ENCODE results near the gene ADGRV1.

The ADGRV1 gene

DNA sequence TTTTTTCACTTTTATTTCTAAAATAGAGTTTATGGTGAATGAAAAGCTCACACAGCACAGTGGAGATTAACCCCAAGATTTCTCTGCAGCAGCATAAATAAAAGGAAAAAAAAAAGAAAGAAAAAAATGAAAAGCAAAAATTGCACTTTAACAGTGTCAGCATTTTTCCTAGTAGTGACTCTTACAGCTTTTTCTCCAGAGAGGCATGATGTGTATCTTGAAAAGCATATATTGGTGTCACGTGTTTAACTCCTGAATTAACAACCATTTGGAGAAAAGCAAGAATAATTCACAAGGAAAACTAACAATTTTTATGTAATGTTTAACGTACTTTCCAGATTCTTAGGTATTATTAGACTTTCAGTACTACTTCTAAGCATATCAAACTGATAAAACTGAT is 67.9 kb downstream of the ADGRV1 start:
- TF ChIP-seq, protein P1, sequence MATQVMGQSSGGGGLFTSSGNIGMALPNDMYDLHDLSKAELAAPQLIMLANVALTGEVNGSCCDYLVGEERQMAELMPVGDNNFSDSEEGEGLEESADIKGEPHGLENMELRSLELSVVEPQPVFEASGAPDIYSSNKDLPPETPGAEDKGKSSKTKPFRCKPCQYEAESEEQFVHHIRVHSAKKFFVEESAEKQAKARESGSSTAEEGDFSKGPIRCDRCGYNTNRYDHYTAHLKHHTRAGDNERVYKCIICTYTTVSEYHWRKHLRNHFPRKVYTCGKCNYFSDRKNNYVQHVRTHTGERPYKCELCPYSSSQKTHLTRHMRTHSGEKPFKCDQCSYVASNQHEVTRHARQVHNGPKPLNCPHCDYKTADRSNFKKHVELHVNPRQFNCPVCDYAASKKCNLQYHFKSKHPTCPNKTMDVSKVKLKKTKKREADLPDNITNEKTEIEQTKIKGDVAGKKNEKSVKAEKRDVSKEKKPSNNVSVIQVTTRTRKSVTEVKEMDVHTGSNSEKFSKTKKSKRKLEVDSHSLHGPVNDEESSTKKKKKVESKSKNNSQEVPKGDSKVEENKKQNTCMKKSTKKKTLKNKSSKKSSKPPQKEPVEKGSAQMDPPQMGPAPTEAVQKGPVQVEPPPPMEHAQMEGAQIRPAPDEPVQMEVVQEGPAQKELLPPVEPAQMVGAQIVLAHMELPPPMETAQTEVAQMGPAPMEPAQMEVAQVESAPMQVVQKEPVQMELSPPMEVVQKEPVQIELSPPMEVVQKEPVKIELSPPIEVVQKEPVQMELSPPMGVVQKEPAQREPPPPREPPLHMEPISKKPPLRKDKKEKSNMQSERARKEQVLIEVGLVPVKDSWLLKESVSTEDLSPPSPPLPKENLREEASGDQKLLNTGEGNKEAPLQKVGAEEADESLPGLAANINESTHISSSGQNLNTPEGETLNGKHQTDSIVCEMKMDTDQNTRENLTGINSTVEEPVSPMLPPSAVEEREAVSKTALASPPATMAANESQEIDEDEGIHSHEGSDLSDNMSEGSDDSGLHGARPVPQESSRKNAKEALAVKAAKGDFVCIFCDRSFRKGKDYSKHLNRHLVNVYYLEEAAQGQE (IDR thresholded peaks at IDR 0.05; ENCODE audit: insufficient replicate concordance, low read depth), result no peak
- TF ChIP-seq GABPA (IDR thresholded peaks at IDR 0.05; ENCODE audit: low read depth) (no peak), SPI1 (IDR thresholded peaks at IDR 0.05; ENCODE audit: borderline replicate concordance, low read depth) (no peak), POLR2AphosphoS5 (IDR thresholded peaks at IDR 0.05; ENCODE audit: low read depth) (no peak)
- TF ChIP-seq, protein P2, sequence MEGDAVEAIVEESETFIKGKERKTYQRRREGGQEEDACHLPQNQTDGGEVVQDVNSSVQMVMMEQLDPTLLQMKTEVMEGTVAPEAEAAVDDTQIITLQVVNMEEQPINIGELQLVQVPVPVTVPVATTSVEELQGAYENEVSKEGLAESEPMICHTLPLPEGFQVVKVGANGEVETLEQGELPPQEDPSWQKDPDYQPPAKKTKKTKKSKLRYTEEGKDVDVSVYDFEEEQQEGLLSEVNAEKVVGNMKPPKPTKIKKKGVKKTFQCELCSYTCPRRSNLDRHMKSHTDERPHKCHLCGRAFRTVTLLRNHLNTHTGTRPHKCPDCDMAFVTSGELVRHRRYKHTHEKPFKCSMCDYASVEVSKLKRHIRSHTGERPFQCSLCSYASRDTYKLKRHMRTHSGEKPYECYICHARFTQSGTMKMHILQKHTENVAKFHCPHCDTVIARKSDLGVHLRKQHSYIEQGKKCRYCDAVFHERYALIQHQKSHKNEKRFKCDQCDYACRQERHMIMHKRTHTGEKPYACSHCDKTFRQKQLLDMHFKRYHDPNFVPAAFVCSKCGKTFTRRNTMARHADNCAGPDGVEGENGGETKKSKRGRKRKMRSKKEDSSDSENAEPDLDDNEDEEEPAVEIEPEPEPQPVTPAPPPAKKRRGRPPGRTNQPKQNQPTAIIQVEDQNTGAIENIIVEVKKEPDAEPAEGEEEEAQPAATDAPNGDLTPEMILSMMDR (IDR thresholded peaks at IDR 0.05; ENCODE audit: insufficient read depth, low read length), result no peak
- Histone ChIP-seq H3K4me3 (replicated peaks; ENCODE audit: insufficient read depth, low read length) (no peak overlapping the region), H3K27me3 (ENCODE audit: insufficient read depth, poor library complexity, severe bottlenecking) (no peaks in the 10 kb centered on the region), H3K27ac (replicated peaks) (no peak overlapping the region)
- DNase-seq (ENCODE audit: low read depth in 1 of 2, low spot score in 1 of 2), result no peak

DNA sequence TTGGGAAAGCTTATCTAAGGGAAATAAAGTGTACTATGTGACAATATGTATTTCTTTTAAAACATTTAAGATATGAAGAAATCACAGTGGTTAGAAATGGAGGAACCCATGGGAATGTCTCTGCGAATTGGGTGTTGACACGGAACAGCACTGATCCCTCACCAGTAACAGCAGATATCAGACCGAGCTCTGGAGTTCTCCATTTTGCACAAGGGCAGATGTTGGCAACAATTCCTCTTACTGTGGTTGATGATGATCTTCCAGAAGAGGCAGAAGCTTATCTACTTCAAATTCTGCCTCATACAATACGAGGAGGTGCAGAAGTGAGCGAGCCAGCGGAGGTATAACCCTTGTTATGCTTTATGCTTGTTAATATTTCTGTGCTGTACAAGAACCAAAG is 69.9 kb downstream of the ADGRV1 start:
- no peak overlapping the region for H3K4me3 ChIP-seq (replicated peaks; ENCODE audit: insufficient read depth, low read length)
- no peak for DNase-seq (ENCODE audit: low read depth in 1 of 2, low spot score in 1 of 2)
- no peaks in the 10 kb centered on the region for H3K27me3 ChIP-seq (ENCODE audit: insufficient read depth, poor library complexity, severe bottlenecking)
- H3K27ac ChIP-seq (replicated peaks), result no peak overlapping the region
- TF ChIP-seq POLR2AphosphoS5 (IDR thresholded peaks at IDR 0.05; ENCODE audit: low read depth), result no peak
- TF ChIP-seq, protein P2 (IDR thresholded peaks at IDR 0.05; ENCODE audit: insufficient read depth, low read length), result no peak
- TF ChIP-seq, protein P1 (IDR thresholded peaks at IDR 0.05; ENCODE audit: insufficient replicate concordance, low read depth), result no peak
- no peak for TF ChIP-seq SPI1 (IDR thresholded peaks at IDR 0.05; ENCODE audit: borderline replicate concordance, low read depth)
- no peak for TF ChIP-seq GABPA (IDR thresholded peaks at IDR 0.05; ENCODE audit: low read depth)

DNA sequence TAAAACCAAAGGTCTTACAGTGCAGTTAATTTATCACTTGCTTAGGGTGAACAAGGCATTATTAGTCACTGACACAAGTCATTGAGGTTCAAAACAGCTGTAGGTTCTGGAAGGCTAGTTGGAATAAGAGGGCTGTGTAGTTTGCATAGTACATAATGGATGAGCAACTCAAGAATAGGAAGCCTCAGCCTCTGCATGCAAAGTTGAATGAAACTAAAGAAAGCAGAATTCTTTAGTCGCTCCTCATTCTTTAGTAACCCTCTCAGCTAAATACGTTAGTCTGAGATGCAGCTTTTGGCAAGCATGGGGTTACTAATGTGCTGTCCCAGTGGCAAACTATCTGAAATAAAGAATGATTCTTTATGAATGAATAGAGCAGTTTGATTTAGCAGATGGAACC is 74.2 kb downstream of the ADGRV1 start:
- Histone ChIP-seq H3K27ac (replicated peaks) (no peak overlapping the region), H3K27me3 (ENCODE audit: insufficient read depth, poor library complexity, severe bottlenecking) (no peaks in the 10 kb centered on the region), H3K4me3 (replicated peaks; ENCODE audit: insufficient read depth, low read length) (no peak overlapping the region)
- TF ChIP-seq GABPA (IDR thresholded peaks at IDR 0.05; ENCODE audit: low read depth), result no peak
- TF ChIP-seq, protein P2 (IDR thresholded peaks at IDR 0.05; ENCODE audit: insufficient read depth, low read length), result no peak
- no peak for TF ChIP-seq POLR2AphosphoS5 (IDR thresholded peaks at IDR 0.05; ENCODE audit: low read depth)
- TF ChIP-seq SPI1 (IDR thresholded peaks at IDR 0.05; ENCODE audit: borderline replicate concordance, low read depth), result no peak
- TF ChIP-seq, protein P1 (IDR thresholded peaks at IDR 0.05; ENCODE audit: insufficient replicate concordance, low read depth), result no peak
- DNase-seq (ENCODE audit: low read depth in 1 of 2, low spot score in 1 of 2), result no peak

Measured in HL-60 (cell line).